Body of pancreas (tissue), 4 donors: ENCODE results near the gene ZNF285.
"Not testable (repeated sequence)": the region's sequence is repeated elsewhere in the genome, so short reads cannot be mapped to it uniquely, and the experiment has no call there.

Source experiments
- CTCF ChIP-seq, 7 experiments: fragments of 450-650 bp in 4 of 7; fragments of 200-600 bp in 3 of 7; sonication (generic) in 3 of 7; IDR thresholded peaks; one replicate each; pipeline ENCODE4 v1.5.1; 2016 to 2019; ENCODE audit warnings: antibody characterized with exemption in 7 of 7
- POLR2A ChIP-seq, 3 donors: fragments of 450-650 bp; IDR thresholded peaks; one replicate each; pipeline ENCODE4 v1.6.1; 2016; ENCODE audit warnings: antibody characterized with exemption in 3 of 3, mild to moderate bottlenecking in 2 of 3

DNA sequence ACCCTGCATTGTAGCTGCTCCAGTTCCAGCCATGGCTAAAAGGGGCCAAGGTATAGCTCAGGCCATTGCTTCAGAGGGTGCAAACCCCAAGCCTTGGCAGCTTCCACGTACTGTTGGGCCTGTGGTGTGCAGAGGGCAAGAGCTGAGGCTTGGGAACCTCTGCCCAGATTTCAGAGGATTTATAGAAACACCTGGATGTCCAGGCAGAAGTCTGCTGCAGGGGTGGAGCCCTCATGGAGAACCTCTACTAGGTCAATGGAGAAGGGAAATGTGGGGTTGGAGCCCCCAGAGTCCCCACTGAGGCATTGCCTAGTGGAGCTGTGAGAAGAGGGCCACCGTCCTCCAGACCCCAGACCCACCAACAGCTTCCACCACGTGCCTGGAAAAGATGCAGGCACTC lies 66.8 kb downstream of the ZNF285 start:
- TF ChIP-seq CTCF, POLR2A (IDR thresholded peaks at IDR 0.05): not testable (repeated sequence)
